Neural cell (in vitro differentiated cells): ENCODE data around the gene IFNW1. TPM values are rescaled to one million over a fixed set of nuclear protein-coding genes. Genes with fewer than 3 reads are reported as not detected.

Experiments
- H2AFZ ChIP-seq: fragments of 200-600, 300-800 bp; sonication (generic), shearing (Covaris generic); 2 replicates; pipeline ENCODE4 v1.6.0; 2014; ENCODE audit warnings: low read depth, mild to moderate bottlenecking, antibody characterized with exemption, low read length, moderate library complexity
- H3F3A ChIP-seq: fragments of 200-600 bp; shearing (Covaris generic); 2 replicates; pipeline ENCODE4 v1.6.1; 2016; ENCODE audit warnings: mild to moderate bottlenecking, moderate library complexity, mixed read lengths, antibody characterized with exemption, low read length; ENCODE audit not compliant: insufficient read depth, poor library complexity, severe bottlenecking
- H3K27ac ChIP-seq: fragments of 200-600, 300-800 bp; sonication (generic), shearing (Covaris generic); 2 replicates; pipeline ENCODE4 v1.5.1; 2014; ENCODE audit warnings: mild to moderate bottlenecking, low read length, moderate library complexity
- H3K27me3 ChIP-seq: fragments of 300-800, 200-600 bp; sonication (generic), shearing (Covaris generic); 2 replicates; pipeline ENCODE4 v1.6.0; 2014; ENCODE audit warnings: mild to moderate bottlenecking, low read depth, low read length, moderate library complexity; ENCODE audit not compliant: insufficient read depth
- H3K36me3 ChIP-seq: fragments of 300-800, 200-600 bp; sonication (generic), shearing (Covaris generic); 2 replicates; pipeline ENCODE4 v1.5.1; 2014; ENCODE audit warnings: mild to moderate bottlenecking, antibody characterized with exemption, low read length, moderate library complexity; ENCODE audit not compliant: insufficient read depth
- H3K4me2 ChIP-seq: fragments of 300-800, 200-600 bp; sonication (generic), shearing (Covaris generic); 2 replicates; pipeline ENCODE4 v1.6.0; 2014; ENCODE audit warnings: mild to moderate bottlenecking, low read length
- H3K4me3 ChIP-seq: fragments of 300-800, 200-600 bp; sonication (generic), shearing (Covaris generic); 2 replicates; pipeline ENCODE4 v1.5.1; 2014; ENCODE audit warnings: mild to moderate bottlenecking, low read length, moderate library complexity
- H3K79me2 ChIP-seq: fragments of 200-600 bp; shearing (Covaris generic); replicated peaks from 2 replicates; pipeline ENCODE4 v1.6.0; 2014; ENCODE audit warnings: mild to moderate bottlenecking, low read length, moderate library complexity; ENCODE audit not compliant: insufficient read depth
- H3K9ac ChIP-seq: fragments of 300-800, 200-600 bp; sonication (generic), shearing (Covaris generic); 2 replicates; pipeline ENCODE4 v1.6.1; 2016; ENCODE audit warnings: mild to moderate bottlenecking, low read length, mixed read lengths
- H3K9me2 ChIP-seq: fragments of 200-600 bp; shearing (Covaris generic); 2 replicates; pipeline ENCODE4 v1.6.1; 2016; ENCODE audit warnings: mild to moderate bottlenecking, low read length, mixed read lengths; ENCODE audit not compliant: insufficient read depth
- H3K9me3 ChIP-seq: fragments of 200-600, 300-800 bp; sonication (generic), shearing (Covaris generic); 2 replicates; pipeline ENCODE4 v1.6.1; 2016; ENCODE audit warnings: mild to moderate bottlenecking, mixed run types, low read length, moderate library complexity, mixed read lengths
- H4K20me1 ChIP-seq: fragments of 200-600 bp; shearing (Covaris generic); 2 replicates; pipeline ENCODE4 v1.6.1; 2016; ENCODE audit warnings: mild to moderate bottlenecking, mixed run types; ENCODE audit not compliant: insufficient read depth
- CTCF ChIP-seq: fragments of 450-650 bp; IDR thresholded peaks from 2 replicates; pipeline ENCODE4 v1.5.1; 2014; ENCODE audit warnings: antibody characterized with exemption, mild to moderate bottlenecking, moderate library complexity; ENCODE audit not compliant: poor library complexity, severe bottlenecking
- EP300 ChIP-seq: fragments of 450-650 bp; conservative IDR thresholded peaks from 2 replicates; pipeline ENCODE4 v1.6.1; 2014; ENCODE audit warnings: antibody characterized with exemption, mild to moderate bottlenecking, moderate library complexity; ENCODE audit not compliant: poor library complexity, severe bottlenecking
- EZH2 ChIP-seq: fragments of 200-600, 300-800 bp; shearing (Covaris generic), sonication (generic); IDR thresholded peaks from 2 replicates; pipeline ENCODE4 v1.6.1; 2014; ENCODE audit warnings: antibody characterized with exemption, low read length, borderline replicate concordance, mild to moderate bottlenecking; ENCODE audit not compliant: insufficient read depth, poor library complexity, severe bottlenecking
- MXI1 ChIP-seq: fragments of 450-650 bp; conservative IDR thresholded peaks from 2 replicates; pipeline ENCODE4 v1.6.1; 2014; ENCODE audit warnings: antibody characterized with exemption, mild to moderate bottlenecking; ENCODE audit not compliant: poor library complexity, severe bottlenecking
- POLR2AphosphoS5 ChIP-seq: IDR thresholded peaks from 2 replicates; pipeline ENCODE4 v1.6.1; 2012
- RAD21 ChIP-seq: fragments of 450-650 bp; conservative IDR thresholded peaks from 2 replicates; pipeline ENCODE4 v1.6.1; 2014; ENCODE audit warnings: antibody characterized with exemption, mild to moderate bottlenecking, moderate library complexity
- REST ChIP-seq: IDR thresholded peaks from 2 replicates; pipeline ENCODE4 v1.6.1; 2012; ENCODE audit warnings: borderline replicate concordance
- SMC3 ChIP-seq: fragments of 450-650 bp; conservative IDR thresholded peaks from 2 replicates; pipeline ENCODE4 v1.6.1; 2014; ENCODE audit warnings: antibody characterized with exemption, mild to moderate bottlenecking, moderate library complexity; ENCODE audit not compliant: poor library complexity
- TAF1 ChIP-seq: IDR thresholded peaks from 2 replicates; pipeline ENCODE4 v1.6.1; 2012; ENCODE audit warnings: low read depth
- polyA plus RNA-seq: library from polyadenylated mRNA; depleted of rRNA; stranded (reverse); fragments of >200 nt; gene quantifications from 2 replicates; pipeline ENCODE4 v1.2.3, GENCODE V29; 2014

IFNW1 gene
- polyA plus RNA-seq, 1 donor from 2014 or later, result not detected

- Histone ChIP-seq H3K9me3 (no peaks in the 10 kb centered on the region), H3K36me3 (no peaks in the 10 kb centered on the region), H3K79me2 (no peaks in the 10 kb centered on the region), H3K27ac (no peak overlapping the region), H4K20me1 (no peaks in the 10 kb centered on the region), H3K4me3 (no peak overlapping the region), H2AFZ (no peak overlapping the region), H3K4me2 (no peak overlapping the region), H3F3A (no peaks in the 10 kb centered on the region), H3K9ac (no peak overlapping the region), H3K9me2 (no peaks in the 10 kb centered on the region), H3K27me3 (no peaks in the 10 kb centered on the region)
- TF ChIP-seq MXI1, result no peak
- TF ChIP-seq POLR2AphosphoS5, result no peak
- TF ChIP-seq RAD21, result no peak
- TF ChIP-seq SMC3, result no peak
- no peak for TF ChIP-seq TAF1
Observed at GRCh38 chr9:21119093-21119770, 22.4 kb downstream of the IFNW1 start.

- no peak overlapping the region for H3K4me3 ChIP-seq
- no peak overlapping the region for H3K4me2 ChIP-seq
- no peaks in the 10 kb centered on the region for H3K9me2 ChIP-seq
- no peaks in the 10 kb centered on the region for H4K20me1 ChIP-seq
- H3K27ac ChIP-seq, result no peak overlapping the region
- no peaks in the 10 kb centered on the region for H3K9me3 ChIP-seq
- H3F3A ChIP-seq, result no peaks in the 10 kb centered on the region
- no peak overlapping the region for H3K9ac ChIP-seq
- H3K36me3 ChIP-seq, result no peaks in the 10 kb centered on the region
- TF ChIP-seq MXI1, result no peak
- no peak for TF ChIP-seq RAD21
- no peak for TF ChIP-seq SMC3
- TF ChIP-seq CTCF, result no peak
- no peak for TF ChIP-seq EP300
- TF ChIP-seq EZH2, result no peak
- TF ChIP-seq TAF1, result no peak
- no peak for TF ChIP-seq REST
- TF ChIP-seq POLR2AphosphoS5, result no peak
- H3K27me3 ChIP-seq, result no peaks in the 10 kb centered on the region
- no peak overlapping the region for H2AFZ ChIP-seq
- H3K79me2 ChIP-seq, result no peaks in the 10 kb centered on the region
Observed at GRCh38 chr9:21114311-21114710, 27.3 kb downstream of the IFNW1 start.
